ENCODE data around the gene CCSER2.
"Not testable (repeated sequence)": the region's sequence is repeated elsewhere in the genome, so short reads cannot be mapped to it uniquely, and the experiment has no call there.

Gene CCSER2

GRCh38 chr10:84522612-84523462 lies 194.4 kb downstream of the CCSER2 start:
- DNase-seq (ENCODE audit: low read depth), result no peak

GRCh38 chr10:84523526-84523925 lies 195.1 kb downstream of the CCSER2 start:
- DNase-seq (ENCODE audit: low read depth), result no peak

- DNase-seq (ENCODE audit: low read depth), result no peak
Observed at GRCh38 chr10:84524435-84524834, 196.0 kb downstream of the CCSER2 start.

- no peak for DNase-seq (ENCODE audit: low read depth)
Observed at GRCh38 chr10:84525120-84525806, 196.9 kb downstream of the CCSER2 start.

GRCh38 chr10:84525807-84526182 lies 197.4 kb downstream of the CCSER2 start:
- DNase-seq (ENCODE audit: low read depth), result not testable (repeated sequence)

- DNase-seq (ENCODE audit: low read depth), result not testable (repeated sequence)
Observed at GRCh38 chr10:84527386-84527785, 199.0 kb downstream of the CCSER2 start.

- not testable (repeated sequence) for DNase-seq (ENCODE audit: low read depth)
Observed at GRCh38 chr10:84528526-84528925, 200.1 kb downstream of the CCSER2 start.

- no peak for DNase-seq (ENCODE audit: low read depth)
Observed at GRCh38 chr10:84530724-84531325, 202.4 kb downstream of the CCSER2 start.

- no peak for DNase-seq (ENCODE audit: low read depth)
Observed at GRCh38 chr10:84531396-84531795, 203.0 kb downstream of the CCSER2 start.

GRCh38 chr10:84534168-84534567 lies 205.8 kb downstream of the CCSER2 start:
- no peak for DNase-seq (ENCODE audit: low read depth)

GRCh38 chr10:84537447-84537931 lies 209.1 kb downstream of the CCSER2 start:
- peak; percentile 34 for DNase-seq (ENCODE audit: low read depth)

GRCh38 chr10:84538036-84538435 lies 209.6 kb downstream of the CCSER2 start:
- DNase-seq (ENCODE audit: low read depth), result no peak

GRCh38 chr10:84539216-84539615 lies 210.8 kb downstream of the CCSER2 start:
- DNase-seq (ENCODE audit: low read depth), result peak; percentile 35

- peak; percentile 64 for DNase-seq (ENCODE audit: low read depth)
Observed at GRCh38 chr10:84540022-84540616, 211.7 kb downstream of the CCSER2 start.

- peak; percentile 28 for DNase-seq (ENCODE audit: low read depth)
Observed at GRCh38 chr10:84540617-84541288, 212.4 kb downstream of the CCSER2 start.

- no peak for DNase-seq (ENCODE audit: low read depth)
Observed at GRCh38 chr10:84541289-84541637, 212.9 kb downstream of the CCSER2 start.

- DNase-seq (ENCODE audit: low read depth), result no peak
Observed at GRCh38 chr10:84542522-84543490, 214.4 kb downstream of the CCSER2 start.

- no peak for DNase-seq (ENCODE audit: low read depth)
Observed at GRCh38 chr10:84543948-84544347, 215.6 kb downstream of the CCSER2 start.

GRCh38 chr10:84545651-84546050 lies 217.3 kb downstream of the CCSER2 start:
- no peak for DNase-seq (ENCODE audit: low read depth)

- DNase-seq (ENCODE audit: low read depth), result no peak
Observed at GRCh38 chr10:84546609-84547008, 218.2 kb downstream of the CCSER2 start.

GRCh38 chr10:84547616-84548015 lies 219.2 kb downstream of the CCSER2 start:
- DNase-seq (ENCODE audit: low read depth), result no peak

Data from GM04504 (cell line).